ENCODE measurements around the gene C12orf57.

DNA sequence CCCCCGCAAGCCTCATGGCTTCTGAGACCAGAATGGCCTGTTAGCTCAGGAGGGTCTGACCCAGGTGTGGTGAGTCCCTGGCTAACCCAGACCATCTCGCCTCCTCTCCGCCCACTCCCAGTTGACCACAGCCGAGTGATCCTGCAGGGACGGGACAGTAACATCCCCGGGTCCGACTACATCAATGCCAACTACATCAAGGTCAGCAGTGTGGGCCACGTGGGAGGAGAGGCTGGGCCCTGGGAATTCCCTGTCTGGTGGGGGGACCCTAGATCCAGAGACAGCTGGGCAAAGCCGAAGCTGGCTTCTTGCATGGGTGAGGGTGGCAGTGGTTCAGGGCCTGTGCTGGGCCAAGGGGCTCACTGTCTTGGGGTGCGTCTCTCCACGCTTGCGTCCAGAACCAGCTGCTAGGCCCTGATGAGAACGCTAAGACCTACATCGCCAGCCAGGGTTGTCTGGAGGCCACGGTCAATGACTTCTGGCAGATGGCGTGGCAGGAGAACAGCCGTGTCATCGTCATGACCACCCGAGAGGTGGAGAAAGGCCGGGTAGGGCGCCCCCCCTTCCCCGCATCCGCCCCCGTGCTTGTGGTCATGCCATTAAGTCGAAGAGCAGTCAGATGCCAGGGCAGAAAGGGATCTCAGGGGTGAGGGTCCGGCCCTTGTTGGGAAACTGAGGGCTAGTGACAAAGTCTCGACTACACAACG, 12.4 kb downstream of the C12orf57 start:
- TF ChIP-seq, protein P1, sequence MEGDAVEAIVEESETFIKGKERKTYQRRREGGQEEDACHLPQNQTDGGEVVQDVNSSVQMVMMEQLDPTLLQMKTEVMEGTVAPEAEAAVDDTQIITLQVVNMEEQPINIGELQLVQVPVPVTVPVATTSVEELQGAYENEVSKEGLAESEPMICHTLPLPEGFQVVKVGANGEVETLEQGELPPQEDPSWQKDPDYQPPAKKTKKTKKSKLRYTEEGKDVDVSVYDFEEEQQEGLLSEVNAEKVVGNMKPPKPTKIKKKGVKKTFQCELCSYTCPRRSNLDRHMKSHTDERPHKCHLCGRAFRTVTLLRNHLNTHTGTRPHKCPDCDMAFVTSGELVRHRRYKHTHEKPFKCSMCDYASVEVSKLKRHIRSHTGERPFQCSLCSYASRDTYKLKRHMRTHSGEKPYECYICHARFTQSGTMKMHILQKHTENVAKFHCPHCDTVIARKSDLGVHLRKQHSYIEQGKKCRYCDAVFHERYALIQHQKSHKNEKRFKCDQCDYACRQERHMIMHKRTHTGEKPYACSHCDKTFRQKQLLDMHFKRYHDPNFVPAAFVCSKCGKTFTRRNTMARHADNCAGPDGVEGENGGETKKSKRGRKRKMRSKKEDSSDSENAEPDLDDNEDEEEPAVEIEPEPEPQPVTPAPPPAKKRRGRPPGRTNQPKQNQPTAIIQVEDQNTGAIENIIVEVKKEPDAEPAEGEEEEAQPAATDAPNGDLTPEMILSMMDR (IDR thresholded peaks at IDR 0.05; ENCODE audit: low read length), result no peak
- TF ChIP-seq EZH2 (optimal IDR thresholded peaks at IDR 0.05; ENCODE audit: low read depth, low read length), result no peak
